GM13976 (cell line): ENCODE measurements around the gene VRK3.

ENCODE experiments used
- DNase-seq: peaks from one replicate; pipeline ENCODE4 v3.0.0; 2012; ENCODE audit warnings: low spot score
- in situ Hi-C: fragments of 300-500 bp; cut with MboI; formaldehyde crosslinking; loops from one replicate; pipeline ENCODE4 v1.12.0; 2022; ENCODE audit warnings: low sequenced_read_pairs, mixed read lengths, inconsistent platforms; ENCODE audit not compliant: unreplicated experiment
- TF ChIP-seq, protein P1 (sequence below): IDR thresholded peaks from 2 replicates; pipeline ENCODE4 v1.5.1; 2012; ENCODE audit warnings: borderline replicate concordance, mild to moderate bottlenecking; ENCODE audit not compliant: insufficient read depth; ENCODE audit errors: extremely low read depth, missing control alignments, control extremely low read depth

VRK3 gene

GRCh38 chr19:50046649-50047503, 21.7 kb upstream of the VRK3 start:
- in situ Hi-C loops = no loop called here
- TF ChIP-seq, protein P1, sequence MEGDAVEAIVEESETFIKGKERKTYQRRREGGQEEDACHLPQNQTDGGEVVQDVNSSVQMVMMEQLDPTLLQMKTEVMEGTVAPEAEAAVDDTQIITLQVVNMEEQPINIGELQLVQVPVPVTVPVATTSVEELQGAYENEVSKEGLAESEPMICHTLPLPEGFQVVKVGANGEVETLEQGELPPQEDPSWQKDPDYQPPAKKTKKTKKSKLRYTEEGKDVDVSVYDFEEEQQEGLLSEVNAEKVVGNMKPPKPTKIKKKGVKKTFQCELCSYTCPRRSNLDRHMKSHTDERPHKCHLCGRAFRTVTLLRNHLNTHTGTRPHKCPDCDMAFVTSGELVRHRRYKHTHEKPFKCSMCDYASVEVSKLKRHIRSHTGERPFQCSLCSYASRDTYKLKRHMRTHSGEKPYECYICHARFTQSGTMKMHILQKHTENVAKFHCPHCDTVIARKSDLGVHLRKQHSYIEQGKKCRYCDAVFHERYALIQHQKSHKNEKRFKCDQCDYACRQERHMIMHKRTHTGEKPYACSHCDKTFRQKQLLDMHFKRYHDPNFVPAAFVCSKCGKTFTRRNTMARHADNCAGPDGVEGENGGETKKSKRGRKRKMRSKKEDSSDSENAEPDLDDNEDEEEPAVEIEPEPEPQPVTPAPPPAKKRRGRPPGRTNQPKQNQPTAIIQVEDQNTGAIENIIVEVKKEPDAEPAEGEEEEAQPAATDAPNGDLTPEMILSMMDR = peak; percentile 32
- no peak for DNase-seq

- no peak for DNase-seq
- in situ Hi-C loops = no loop called here
- TF ChIP-seq, protein P1 = no peak
Observed at GRCh38 chr19:50044922-50045321, 19.8 kb upstream of the VRK3 start.

DNA sequence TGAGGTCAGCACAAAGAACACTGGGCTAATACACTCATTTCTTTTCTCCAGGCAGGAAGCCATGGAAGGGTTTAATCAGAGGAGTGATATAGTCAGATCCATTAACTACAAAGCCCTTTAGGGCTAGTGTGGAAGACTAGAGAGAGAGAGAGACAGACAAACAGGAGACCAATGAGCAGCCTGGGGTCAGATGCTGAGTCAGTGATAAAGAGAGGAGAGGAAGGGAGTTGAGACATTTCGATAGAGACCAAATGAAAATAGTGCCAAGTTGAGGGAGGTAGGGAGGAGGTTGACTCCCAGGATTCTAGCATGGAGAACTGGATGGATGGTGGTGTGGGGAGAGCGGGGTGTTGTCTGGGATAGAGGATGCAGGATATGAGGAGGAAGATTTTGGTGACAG, 18.8 kb upstream of the VRK3 start:
- in situ Hi-C loops = no loop called here
- DNase-seq = no peak
- TF ChIP-seq, protein P1 = no peak

GRCh38 chr19:50042363-50043024, 17.3 kb upstream of the VRK3 start:
- TF ChIP-seq, protein P1 = no peak
- no peak for DNase-seq
- in situ Hi-C loops = no loop called here

DNA sequence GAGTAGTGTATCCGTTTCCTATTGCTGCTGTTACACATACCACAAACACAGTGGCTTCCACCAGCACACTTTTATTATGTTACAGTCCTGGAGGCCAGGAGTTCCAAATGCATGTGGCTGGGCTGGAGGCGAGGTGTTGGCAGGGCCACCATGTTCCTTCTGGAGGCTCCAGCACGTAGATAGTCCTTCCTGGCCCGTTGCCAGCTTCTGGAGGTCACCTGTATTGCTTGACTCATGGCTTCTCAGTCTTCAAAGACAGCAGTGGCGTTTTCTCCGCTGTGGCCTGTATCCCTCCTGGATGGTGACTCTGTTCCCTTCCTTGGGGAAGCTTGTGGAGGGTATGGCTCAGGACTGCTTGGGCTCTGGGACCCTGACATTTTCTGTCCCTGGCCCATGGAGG, 15.8 kb upstream of the VRK3 start:
- DNase-seq = no peak
- TF ChIP-seq, protein P1 = no peak
- in situ Hi-C loops = no loop called here

GRCh38 chr19:50039968-50040367, 14.8 kb upstream of the VRK3 start:
- TF ChIP-seq, protein P1 = no peak
- in situ Hi-C loops = no loop called here
- DNase-seq = no peak
